Islet of Langerhans (tissue), 1 donor: ENCODE data around the gene CDC25A.
"Not testable (repeated sequence)": the region's sequence is repeated elsewhere in the genome, so short reads cannot be mapped to it uniquely, and the experiment has no call there.

ENCODE experiments used
- FAIRE-seq: peaks from one replicate; lab custom pipeline; 2011; peaks lifted over from hg19 to GRCh38; lab: Jason Lieb, UNC

CDC25A gene

GRCh38 chr3:48188266-48189201 lies at the start of gene CDC25A:
Gene CDC25A, minus strand, starts transcription at chr3:48188417. Its CDS starts 470 bp downstream, at chr3:48187947.
- FAIRE-seq: peak; percentile 92

GRCh38 chr3:48236531-48236930 lies 48.3 kb upstream of the CDC25A start:
- no peak for FAIRE-seq

GRCh38 chr3:48233542-48233941 lies 45.3 kb upstream of the CDC25A start:
- FAIRE-seq: no peak

GRCh38 chr3:48232734-48233133 lies 44.5 kb upstream of the CDC25A start:
- no peak for FAIRE-seq

GRCh38 chr3:48232232-48232631 lies 44.0 kb upstream of the CDC25A start:
- no peak for FAIRE-seq

GRCh38 chr3:48226939-48227338 lies 38.7 kb upstream of the CDC25A start:
- FAIRE-seq: no peak

GRCh38 chr3:48225587-48225986 lies 37.4 kb upstream of the CDC25A start:
- FAIRE-seq: no peak

- no peak for FAIRE-seq
Measured at GRCh38 chr3:48222616-48223513, 34.6 kb upstream of the CDC25A start, which contains the start of gene CAMP. Gene CAMP, plus strand, starts transcription at chr3:48223495. Its CDS starts 17 bp downstream, at chr3:48223512.

- FAIRE-seq: no peak
Measured at GRCh38 chr3:48220746-48221145, 32.5 kb upstream of the CDC25A start.

- FAIRE-seq: no peak
Measured at GRCh38 chr3:48219543-48219942, 31.3 kb upstream of the CDC25A start.

- FAIRE-seq: no peak
Measured at GRCh38 chr3:48218537-48218936, 30.3 kb upstream of the CDC25A start.

GRCh38 chr3:48217449-48217848 lies 29.2 kb upstream of the CDC25A start:
- FAIRE-seq: no peak

- FAIRE-seq: no peak
Measured at GRCh38 chr3:48215876-48216275, 27.7 kb upstream of the CDC25A start.

GRCh38 chr3:48215466-48215865 lies 27.2 kb upstream of the CDC25A start:
- FAIRE-seq: no peak

- no peak for FAIRE-seq
Measured at GRCh38 chr3:48215019-48215418, 26.8 kb upstream of the CDC25A start.

- no peak for FAIRE-seq
Measured at GRCh38 chr3:48214225-48214624, 26.0 kb upstream of the CDC25A start.

- FAIRE-seq: not testable (repeated sequence)
Measured at GRCh38 chr3:48211776-48212175, 23.6 kb upstream of the CDC25A start.

- not testable (repeated sequence) for FAIRE-seq
Measured at GRCh38 chr3:48210534-48210933, 22.3 kb upstream of the CDC25A start.

GRCh38 chr3:48209445-48209844 lies 21.2 kb upstream of the CDC25A start:
- no peak for FAIRE-seq

GRCh38 chr3:48208076-48208475 lies 19.9 kb upstream of the CDC25A start:
- FAIRE-seq: no peak

- FAIRE-seq: no peak
Measured at GRCh38 chr3:48202632-48203031, 14.4 kb upstream of the CDC25A start.

GRCh38 chr3:48199117-48199516 lies 10.9 kb upstream of the CDC25A start:
- FAIRE-seq: no peak

GRCh38 chr3:48196611-48197010 lies 8.4 kb upstream of the CDC25A start:
- FAIRE-seq: no peak
